Activated CD8-positive, alpha-beta T cell treated with anti-CD3 and anti-CD28 coated beads for 36 hours (primary cell): ENCODE results near the gene ADAMTS1. TPM values are rescaled to one million over a fixed set of nuclear protein-coding genes. Genes with fewer than 3 reads are reported as not detected.

Experiments used
- ATAC-seq: fragments of 200-7000 bp; cut with Tn5 transposase; one replicate; pipeline ENCODE4 v1.10.0; 2021; ENCODE audit warnings: mild to moderate bottlenecking, moderate library complexity
- CTCF ChIA-PET: fragments of 350-600 bp; sonication (Branson Sonifier 250); formaldehyde crosslinking; loops from one replicate; lab custom pipeline; 2021; ENCODE audit warnings: antibody characterized with exemption; lab: Charles Lee
- POLR2A ChIA-PET: fragments of 350-600 bp; sonication (Branson Sonifier 250); formaldehyde crosslinking; loops from one replicate; lab custom pipeline; 2021; ENCODE audit warnings: antibody characterized with exemption; lab: Charles Lee
- DNase-seq: peaks from one replicate; pipeline ENCODE4 v3.0.0-alpha.2; 2020
- H3K27ac Mint-ChIP-seq: one replicate; pipeline ENCODE4 v1.8.0; 2021; ENCODE audit warnings: mild to moderate bottlenecking, mixed read lengths
- H3K27me3 Mint-ChIP-seq: one replicate; pipeline ENCODE4 v1.8.0; 2021; ENCODE audit warnings: mixed read lengths
- H3K36me3 Mint-ChIP-seq: one replicate; pipeline ENCODE4 v1.8.0; 2021; ENCODE audit warnings: low read depth, mixed read lengths
- H3K4me1 Mint-ChIP-seq: one replicate; pipeline ENCODE4 v1.8.0; 2021; ENCODE audit warnings: low read depth, mixed read lengths
- H3K4me3 Mint-ChIP-seq: one replicate; pipeline ENCODE4 v1.8.0; 2021; ENCODE audit warnings: mild to moderate bottlenecking, moderate library complexity, mixed read lengths
- H3K9me3 Mint-ChIP-seq: one replicate; pipeline ENCODE4 v1.8.0; 2021; ENCODE audit warnings: mixed read lengths
- CTCF ChIP-seq: fragments of 200-600 bp; IDR thresholded peaks from one replicate; pipeline ENCODE4 v1.8.0; 2022; ENCODE audit warnings: antibody characterized with exemption, mild to moderate bottlenecking
- intact Hi-C: fragments of 100-400 bp; cut with micrococcal nuclease; formaldehyde crosslinking; loops from one replicate; pipeline ENCODE4 v1.10.0; 2022
- total RNA-seq, 2 experiments: library from RNA; stranded (reverse); gene quantifications; one replicate each; pipeline ENCODE4 v1.2.3, GENCODE V29; 2021

The ADAMTS1 gene
- total RNA-seq, 2 experiments from 2014 or later, result 0.20 TPM; not detected in 1

DNA sequence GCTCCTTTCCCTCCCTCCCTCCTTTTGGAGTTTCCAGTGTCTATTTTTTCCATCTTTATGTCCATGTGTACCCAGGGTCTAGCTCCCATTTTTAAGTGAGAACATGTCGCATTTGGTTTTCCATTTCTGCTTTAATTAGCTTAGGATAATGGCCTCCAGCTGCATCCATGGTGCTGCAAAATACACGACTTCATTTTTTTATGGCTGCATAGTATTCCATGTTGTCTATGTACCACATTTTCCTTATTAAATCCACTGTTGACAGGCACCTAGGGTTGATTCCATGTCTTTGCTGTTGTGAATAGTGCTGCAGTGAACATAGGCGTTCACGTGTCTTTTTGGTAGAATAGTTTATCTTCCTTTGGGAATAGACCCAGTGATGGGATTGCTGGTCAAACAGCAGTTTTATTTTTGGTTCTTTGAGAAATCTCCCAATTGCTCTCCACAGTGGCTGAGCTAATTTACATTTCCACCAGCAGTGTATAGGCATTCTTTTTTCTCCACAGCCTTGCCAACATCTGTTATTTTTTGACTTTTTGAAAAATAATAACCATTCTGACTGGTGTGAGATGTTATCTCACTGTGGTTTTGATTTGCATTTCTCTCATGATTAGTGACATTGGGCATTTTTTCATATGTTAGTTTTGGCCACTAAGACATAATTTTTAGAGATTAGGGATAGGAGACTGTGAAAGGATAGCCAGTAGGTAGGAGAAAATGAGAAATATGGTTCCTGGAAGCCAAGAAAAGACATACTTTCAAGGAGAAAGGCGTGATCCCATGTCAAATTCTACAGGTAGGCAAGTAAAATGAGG, 50.4 kb downstream of the ADAMTS1 start:
- H3K9me3 Mint-ChIP-seq, result no peaks in the 10 kb centered on the region
- H3K4me1 Mint-ChIP-seq, result no peaks in the 10 kb centered on the region
- CTCF ChIA-PET, result no interaction called here
- H3K27me3 Mint-ChIP-seq, result no peaks in the 10 kb centered on the region
- no peak for ATAC-seq
- no peak overlapping the region for H3K4me3 Mint-ChIP-seq
- intact Hi-C loops, result no loop called here
- H3K27ac Mint-ChIP-seq, result no peak overlapping the region
- TF ChIP-seq CTCF, result no peak
- POLR2A ChIA-PET, result no interaction called here
- no peak for DNase-seq
- no peaks in the 10 kb centered on the region for H3K36me3 Mint-ChIP-seq

DNA sequence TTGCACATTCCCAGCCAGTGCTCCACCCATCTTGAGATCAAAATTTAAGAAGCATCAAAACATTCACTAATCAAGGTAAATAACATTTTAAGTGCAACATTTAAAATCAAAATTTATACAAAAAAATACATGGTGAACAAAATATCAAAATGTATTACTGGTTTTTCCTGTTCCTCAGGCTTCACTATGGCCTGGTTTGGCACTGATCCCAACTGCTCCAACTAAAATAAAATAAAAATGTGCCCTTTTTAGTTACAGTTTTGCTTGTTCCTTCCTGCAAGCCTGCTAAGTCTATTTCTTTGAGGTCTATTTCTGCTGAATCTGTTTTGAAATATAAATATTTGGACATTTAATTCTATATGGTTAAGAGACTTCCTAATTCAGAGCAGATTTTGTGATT, 54.9 kb downstream of the ADAMTS1 start:
- POLR2A ChIA-PET, result no interaction called here
- intact Hi-C loops, result no loop called here
- ATAC-seq, result no peak
- H3K9me3 Mint-ChIP-seq, result no peaks in the 10 kb centered on the region
- CTCF ChIA-PET, result no interaction called here
- H3K4me3 Mint-ChIP-seq, result no peak overlapping the region
- H3K36me3 Mint-ChIP-seq, result no peaks in the 10 kb centered on the region
- no peaks in the 10 kb centered on the region for H3K4me1 Mint-ChIP-seq
- no peak for DNase-seq
- H3K27ac Mint-ChIP-seq, result no peak overlapping the region
- TF ChIP-seq CTCF, result no peak
- no peaks in the 10 kb centered on the region for H3K27me3 Mint-ChIP-seq

DNA sequence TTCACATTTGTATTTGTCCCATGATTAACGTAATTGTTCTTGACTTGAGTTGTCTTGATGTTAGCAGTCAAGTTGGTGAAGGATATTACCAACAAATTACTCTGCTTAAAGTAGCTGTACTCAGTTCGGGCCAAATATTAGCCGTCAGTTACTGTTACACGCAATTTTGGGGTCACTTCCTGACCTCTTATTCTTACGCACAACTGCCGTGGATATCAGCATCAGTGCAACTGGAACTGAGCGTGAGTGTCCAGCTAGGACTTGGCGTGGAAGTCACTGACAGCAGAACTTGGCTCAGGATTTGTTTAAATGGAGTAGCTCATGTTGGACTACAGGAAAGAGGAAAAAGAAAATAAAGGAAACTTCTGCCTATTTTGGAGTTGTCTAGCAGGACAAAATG, 56.4 kb downstream of the ADAMTS1 start:
- Mint-ChIP-seq H3K4me1 (no peaks in the 10 kb centered on the region), H3K27ac (no peak overlapping the region), H3K27me3 (no peaks in the 10 kb centered on the region), H3K4me3 (no peak overlapping the region), H3K36me3 (no peaks in the 10 kb centered on the region), H3K9me3 (no peaks in the 10 kb centered on the region)
- POLR2A ChIA-PET, result interaction anchor here (0.6 to 0.7 kb wide), 2 partner anchors 84 to 185 kb away, joined by 3 to 7 read pairs; no protein-coding TSS in a partner anchor
- intact Hi-C loops, result no loop called here
- ATAC-seq, result no peak
- DNase-seq, result no peak
- CTCF ChIA-PET, result no interaction called here
- TF ChIP-seq CTCF, result no peak

Other genes with a start within 250 kb of the ADAMTS1 start
- gene ADAMTS5, start 121.7 kb upstream of the ADAMTS1 start, total RNA-seq, result not detected